DND-41 (cell line): ENCODE results near the gene RYR3.

Experiments used
- ATAC-seq: fragments of 200-7000 bp; cut with Tn5 transposase; 3 replicates; pipeline ENCODE4 v1.9.1; 2021; ENCODE audit warnings: low read depth; ENCODE audit not compliant: insufficient read depth
- DNase-seq: peaks from one replicate; pipeline ENCODE4 v3.0.0-alpha.2; 2020
- H2AFZ ChIP-seq: 2 replicates; pipeline ENCODE4 v1.6.0; 2012; ENCODE audit warnings: low read depth, low read length
- H3K27ac ChIP-seq: 2 replicates; pipeline ENCODE4 v1.5.1; 2012; ENCODE audit warnings: low read length, inconsistent platforms
- H3K27me3 ChIP-seq: fragments of 200-600 bp; sonication (generic); 2 replicates; pipeline ENCODE4 v1.6.0; 2012; ENCODE audit warnings: low read length, mild to moderate bottlenecking, inconsistent platforms; ENCODE audit not compliant: insufficient read depth, poor library complexity
- H3K36me3 ChIP-seq: 2 replicates; pipeline ENCODE4 v1.5.1; 2012; ENCODE audit warnings: low read length, inconsistent platforms; ENCODE audit not compliant: insufficient read depth
- H3K4me1 ChIP-seq: 2 replicates; pipeline ENCODE4 v1.5.1; 2012; ENCODE audit warnings: mild to moderate bottlenecking, low read length; ENCODE audit not compliant: insufficient read depth
- H3K4me2 ChIP-seq: 2 replicates; pipeline ENCODE4 v1.6.0; 2012; ENCODE audit warnings: mild to moderate bottlenecking, moderate library complexity, low read length, inconsistent platforms; ENCODE audit not compliant: insufficient read depth
- H3K4me3 ChIP-seq, 2 experiments: fragments of 200-600 bp in 1 of 2; shearing (Covaris generic) in 1 of 2; 2 replicates each; pipeline ENCODE4 v1.5.1; 2012 to 2016; ENCODE audit warnings: inconsistent platforms in 2 of 2, low read length in 2 of 2, mild to moderate bottlenecking in 2 of 2, low read depth in 1 of 2, moderate library complexity in 1 of 2
- H3K79me2 ChIP-seq: 2 replicates; pipeline ENCODE4 v1.6.0; 2012; ENCODE audit warnings: low read length, inconsistent platforms; ENCODE audit not compliant: insufficient read depth
- H3K9ac ChIP-seq: 2 replicates; pipeline ENCODE4 v1.6.0; 2012; ENCODE audit warnings: low read depth, mild to moderate bottlenecking, inconsistent platforms, low read length, moderate library complexity
- H3K9me3 ChIP-seq: 2 replicates; pipeline ENCODE4 v1.5.1; 2012; ENCODE audit warnings: low read length, moderate library complexity, mild to moderate bottlenecking, inconsistent platforms; ENCODE audit not compliant: insufficient read depth, severe bottlenecking
- H4K20me1 ChIP-seq: 2 replicates; pipeline ENCODE4 v1.6.0; 2012; ENCODE audit warnings: low read length; ENCODE audit not compliant: insufficient read depth
- CTCF ChIP-seq: IDR thresholded peaks from 2 replicates; pipeline ENCODE4 v1.5.1; 2012; ENCODE audit warnings: borderline replicate concordance, low read length, moderate library complexity, mild to moderate bottlenecking; ENCODE audit not compliant: poor library complexity, severe bottlenecking; ENCODE audit errors: extremely low read depth
- EZH2 ChIP-seq: IDR thresholded peaks from 3 replicates; pipeline ENCODE4 v1.6.1; 2012; ENCODE audit warnings: borderline replicate concordance, low read depth, mild to moderate bottlenecking, moderate library complexity, low read length, inconsistent platforms; ENCODE audit not compliant: severe bottlenecking

Gene RYR3

GRCh38 chr15:33453761-33454160, 143.0 kb downstream of the RYR3 start:
- no peaks in the 10 kb centered on the region for H3K27me3 ChIP-seq

GRCh38 chr15:33454346-33454745, 143.6 kb downstream of the RYR3 start:
- no peaks in the 10 kb centered on the region for H3K36me3 ChIP-seq
- H3K27ac ChIP-seq: no peak overlapping the region
- H3K4me2 ChIP-seq: no peak overlapping the region
- no peak overlapping the region for H3K4me3 ChIP-seq
- no peaks in the 10 kb centered on the region for H4K20me1 ChIP-seq
- TF ChIP-seq CTCF: no peak
- H2AFZ ChIP-seq: no peak overlapping the region
- no peaks in the 10 kb centered on the region for H3K9me3 ChIP-seq
- H3K4me1 ChIP-seq: no peaks in the 10 kb centered on the region
- ATAC-seq: no peak
- no peak overlapping the region for H3K9ac ChIP-seq
- no peak for DNase-seq
- H3K79me2 ChIP-seq: no peaks in the 10 kb centered on the region
- no peaks in the 10 kb centered on the region for H3K27me3 ChIP-seq

More at GRCh38 chr15:33453761-33454160, 143.0 kb downstream of the RYR3 start:
- Histone ChIP-seq H3K27ac (no peak overlapping the region), H3K4me1 (no peaks in the 10 kb centered on the region), H2AFZ (no peak overlapping the region), H3K4me3 (no peak overlapping the region), H3K4me2 (no peak overlapping the region), H3K9me3 (no peaks in the 10 kb centered on the region), H4K20me1 (no peaks in the 10 kb centered on the region), H3K36me3 (no peaks in the 10 kb centered on the region), H3K79me2 (no peaks in the 10 kb centered on the region), H3K9ac (no peak overlapping the region)
- ATAC-seq (no peak), DNase-seq (no peak)
- TF ChIP-seq CTCF: no peak
- no peak for TF ChIP-seq EZH2

GRCh38 chr15:33454996-33455395, 144.2 kb downstream of the RYR3 start:
- Histone ChIP-seq H3K9ac (no peak overlapping the region), H3K4me2 (no peak overlapping the region), H3K4me3 (no peak overlapping the region), H3K36me3 (no peaks in the 10 kb centered on the region), H3K27me3 (no peaks in the 10 kb centered on the region), H2AFZ (no peak overlapping the region), H4K20me1 (no peaks in the 10 kb centered on the region), H3K27ac (no peak overlapping the region), H3K9me3 (no peaks in the 10 kb centered on the region), H3K79me2 (no peaks in the 10 kb centered on the region), H3K4me1 (no peaks in the 10 kb centered on the region)
- DNase-seq: no peak
- ATAC-seq: no peak
- TF ChIP-seq CTCF (no peak), EZH2 (no peak)

GRCh38 chr15:33458421-33458820, 147.7 kb downstream of the RYR3 start:
- no peak overlapping the region for H3K27ac ChIP-seq
- H3K4me1 ChIP-seq: no peaks in the 10 kb centered on the region
- no peak overlapping the region for H2AFZ ChIP-seq
- DNase-seq (no peak), ATAC-seq (no peak)
- H4K20me1 ChIP-seq: no peaks in the 10 kb centered on the region
- H3K9ac ChIP-seq: no peak overlapping the region
- TF ChIP-seq CTCF (no peak), EZH2 (no peak)
- H3K79me2 ChIP-seq: no peaks in the 10 kb centered on the region
- no peak overlapping the region for H3K4me3 ChIP-seq
- H3K4me2 ChIP-seq: no peak overlapping the region
- no peaks in the 10 kb centered on the region for H3K27me3 ChIP-seq
- H3K36me3 ChIP-seq: no peaks in the 10 kb centered on the region
- no peaks in the 10 kb centered on the region for H3K9me3 ChIP-seq
